Measurements from ENCODE around the gene USP48. TPM values are rescaled to one million over a fixed set of nuclear protein-coding genes. Genes with fewer than 3 reads are reported as not detected.

Gene USP48
- total RNA-seq, 4 donors from 2014 or later: 39.2 to 83.1 (median 51.5) TPM

- H3K27me3 ChIP-seq: no peaks in the 10 kb centered on the region
- H3K4me3 ChIP-seq: no peak overlapping the region
- no peak for ATAC-seq
- WGBS, 2 donors (ENCODE audit: low coverage in 1 of 2): 68 to 79% methylated on average over 2 of the region's 2 CpGs
- peaks cover 0 to 99% of the 10 kb centered on the region in 2 donors for H3K36me3 ChIP-seq
- no peaks in the 10 kb centered on the region for H3K9me3 ChIP-seq
- no peaks in the 10 kb centered on the region for H3K4me1 ChIP-seq
- no peak overlapping the region for H3K27ac ChIP-seq
- TF ChIP-seq POLR2A (IDR thresholded peaks at IDR 0.05) (no peak), POLR2AphosphoS5 (IDR thresholded peaks at IDR 0.05) (no peak), CTCF (IDR thresholded peaks at IDR 0.05) (no peak), EP300 (IDR thresholded peaks at IDR 0.05) (no peak)
These were observed 66.8 kb downstream of the USP48 start for GRCh38 chr1:21716169-21716568.

GRCh38 chr1:21707891-21708290 lies 75.1 kb downstream of the USP48 start:
- no peak for ATAC-seq
- no peak for TF ChIP-seq POLR2AphosphoS5 (IDR thresholded peaks at IDR 0.05)
- no peak for TF ChIP-seq POLR2A (IDR thresholded peaks at IDR 0.05)
- TF ChIP-seq EP300 (IDR thresholded peaks at IDR 0.05): no peak
- Histone ChIP-seq H3K4me1 (peaks cover 0 to 21% (median 0%) of the 10 kb centered on the region in 3 donors), H3K4me3 (no peak overlapping the region), H3K9me3 (no peaks in the 10 kb centered on the region), H3K36me3 (peaks cover under 1 to 60% of the 10 kb centered on the region in 2 donors), H3K27me3 (no peaks in the 10 kb centered on the region), H3K27ac (no peak overlapping the region)
- WGBS, 2 donors (ENCODE audit: low coverage in 1 of 2): 75 to 90% methylated on average over 4 of the region's 4 CpGs

GRCh38 chr1:21707086-21707840 lies 75.7 kb downstream of the USP48 start:
- ATAC-seq: no peak
- H3K27ac ChIP-seq: no peak overlapping the region
- H3K4me1 ChIP-seq: peaks cover 0 to 21% (median 0%) of the 10 kb centered on the region in 3 donors
- TF ChIP-seq CTCF (IDR thresholded peaks at IDR 0.05) (no peak), EP300 (IDR thresholded peaks at IDR 0.05) (no peak), POLR2A (IDR thresholded peaks at IDR 0.05) (no peak), POLR2AphosphoS5 (IDR thresholded peaks at IDR 0.05) (no peak)
- H3K27me3 ChIP-seq: no peaks in the 10 kb centered on the region
- peaks cover 3 to 61% of the 10 kb centered on the region in 2 donors for H3K36me3 ChIP-seq
- no peaks in the 10 kb centered on the region for H3K9me3 ChIP-seq
- 60 to 72% methylated on average over 5 of the region's 5 CpGs for WGBS, 2 donors (ENCODE audit: low coverage in 1 of 2)
- H3K4me3 ChIP-seq: no peak overlapping the region

- peak; percentile 46 for ATAC-seq
- Histone ChIP-seq H3K4me1 (peaks cover 0 to 21% (median 0%) of the 10 kb centered on the region in 3 donors), H3K36me3 (peaks cover 3 to 61% of the 10 kb centered on the region in 2 donors), H3K27ac (peak overlapping the region in 1 of 4 donors; percentile 15), H3K27me3 (no peaks in the 10 kb centered on the region), H3K4me3 (no peak overlapping the region), H3K9me3 (no peaks in the 10 kb centered on the region)
- TF ChIP-seq POLR2AphosphoS5 (IDR thresholded peaks at IDR 0.05): no peak
- TF ChIP-seq EP300 (IDR thresholded peaks at IDR 0.05): no peak
- no peak for TF ChIP-seq POLR2A (IDR thresholded peaks at IDR 0.05)
- TF ChIP-seq CTCF (IDR thresholded peaks at IDR 0.05): no peak
- WGBS, 2 donors (ENCODE audit: low coverage in 1 of 2): 48 to 52% methylated on average over 8 of the region's 8 CpGs
These were observed 76.7 kb downstream of the USP48 start for GRCh38 chr1:21706151-21706835.

GRCh38 chr1:21705303-21705980 lies 77.5 kb downstream of the USP48 start:
- peaks cover 0 to 21% (median 0%) of the 10 kb centered on the region in 3 donors for H3K4me1 ChIP-seq
- no peak for TF ChIP-seq POLR2AphosphoS5 (IDR thresholded peaks at IDR 0.05)
- TF ChIP-seq CTCF (IDR thresholded peaks at IDR 0.05): no peak
- no peak for TF ChIP-seq EP300 (IDR thresholded peaks at IDR 0.05)
- TF ChIP-seq POLR2A (IDR thresholded peaks at IDR 0.05): no peak
- no peaks in the 10 kb centered on the region for H3K9me3 ChIP-seq

More at GRCh38 chr1:21705303-21705980, 77.5 kb downstream of the USP48 start:
- ATAC-seq: no peak
- 45 to 65% methylated on average over 4 of the region's 4 CpGs for WGBS, 2 donors (ENCODE audit: low coverage in 1 of 2)
- H3K27me3 ChIP-seq: no peaks in the 10 kb centered on the region
- no peak overlapping the region for H3K4me3 ChIP-seq
- H3K27ac ChIP-seq: no peak overlapping the region
- peaks cover 3 to 62% of the 10 kb centered on the region in 2 donors for H3K36me3 ChIP-seq
